A549 (cell line): ENCODE measurements around the gene ABCA13. TPM values are rescaled to one million over a fixed set of nuclear protein-coding genes. Genes with fewer than 3 reads are reported as not detected.

Experiments used
- ATAC-seq, 2 experiments: fragments of 200-7000 bp in 1 of 2; fragments of >200 bp in 1 of 2; cut with Nextera tagmentation in 1 of 2; cut with Tn5 transposase in 1 of 2; 3 replicates each; pipeline versions ENCODE4 v1.8.0 to v1.9.1; 2018 to 2020; ENCODE audit warnings: mild to moderate bottlenecking in 1 of 2, moderate library complexity in 1 of 2
- CTCF ChIA-PET: fragments of 300-600 bp; sonication (Branson Sonifier 250); formaldehyde crosslinking; extraction: SDS; loops from one replicate; lab custom pipeline; 2021; ENCODE audit warnings: antibody characterized with exemption, inconsistent platforms; lab: Yijun Ruan, JAX
- POLR2A ChIA-PET: fragments of 350-600 bp; formaldehyde crosslinking; extraction: SDS; loops from one replicate; lab custom pipeline; 2021; ENCODE audit warnings: antibody characterized with exemption, inconsistent platforms; lab: Yijun Ruan, JAX
- DNase-seq, 2 experiments: peaks; one replicate each; pipeline versions ENCODE4 v3.0.0 to v3.0.0-alpha.2; 2011 to 2016; ENCODE audit warnings: low read depth in 1 of 2, low spot score in 1 of 2
- FAIRE-seq: peaks from 2 replicates; lab custom pipeline; 2011; peaks lifted over from hg19 to GRCh38; lab: Jason Lieb, UNC
- H3K27ac ChIP-seq, 2 experiments: fragments of >200 bp; sonication (Bioruptor Twin); formaldehyde crosslinking; 3 replicates each; pipeline ENCODE4 v1.5.1; 2016 to 2017
- H3K4me1 ChIP-seq: fragments of >200 bp; sonication (Bioruptor Twin); formaldehyde crosslinking; 3 replicates; pipeline ENCODE4 v1.6.1; 2016
- H3K4me2 ChIP-seq: fragments of >200 bp; sonication (Bioruptor Twin); formaldehyde crosslinking; 3 replicates; pipeline ENCODE4 v1.6.1; 2016
- H3K4me3 ChIP-seq: fragments of >200 bp; sonication (Bioruptor Twin); formaldehyde crosslinking; 3 replicates; pipeline ENCODE4 v1.5.1; 2016
- H3K9me3 ChIP-seq: fragments of >200 bp; sonication (Bioruptor Twin); formaldehyde crosslinking; 3 replicates; pipeline ENCODE4 v1.6.1; 2016
- BHLHE40 ChIP-seq: IDR thresholded peaks from 2 replicates; pipeline ENCODE4 v1.6.1; 2012; ENCODE audit warnings: low read depth, low read length, inconsistent platforms
- CBX2 ChIP-seq: fragments of 200-600 bp; sonication (generic); IDR thresholded peaks from 2 replicates; pipeline ENCODE4 v1.6.1; 2016; ENCODE audit warnings: low read depth, mild to moderate bottlenecking, borderline replicate concordance
- CBX8 ChIP-seq: fragments of 200-600 bp; sonication (generic); IDR thresholded peaks from 2 replicates; pipeline ENCODE4 v1.6.1; 2016
- CEBPB ChIP-seq, 2 experiments: fragments of >200 bp in 1 of 2; sonication (Bioruptor Twin) in 1 of 2; formaldehyde crosslinking in 1 of 2; IDR thresholded peaks; 2 replicates each; pipeline ENCODE4 v1.6.1; 2012 to 2016
- CHD4 ChIP-seq: fragments of 200-600 bp; sonication (generic); IDR thresholded peaks from 2 replicates; pipeline ENCODE4 v1.6.1; 2016; ENCODE audit warnings: antibody characterized with exemption, mild to moderate bottlenecking, borderline replicate concordance
- EHF ChIP-seq: fragments of 250-450 bp; sonication (Bioruptor Pico); IDR thresholded peaks from 2 replicates; pipeline ENCODE4 v1.5.0; 2020; ENCODE audit warnings: mild to moderate bottlenecking
- EHMT2 ChIP-seq: fragments of 200-600 bp; sonication (generic); IDR thresholded peaks from 2 replicates; pipeline ENCODE4 v1.6.1; 2016; ENCODE audit warnings: antibody characterized with exemption, low read depth, mild to moderate bottlenecking, moderate library complexity
- EP300 ChIP-seq, 2 experiments: fragments of >200 bp; sonication (Bioruptor Twin); formaldehyde crosslinking; IDR thresholded peaks; 2 replicates in 1 of 2; 3 replicates in 1 of 2; pipeline ENCODE4 v1.6.1; 2016 to 2017
- FOXS1 ChIP-seq: fragments of 250-450 bp; sonication (Bioruptor Pico); IDR thresholded peaks from 2 replicates; pipeline ENCODE4 v1.5.0; 2020; ENCODE audit warnings: mild to moderate bottlenecking, moderate library complexity
- HDAC2 ChIP-seq: fragments of 200-600 bp; sonication (generic); IDR thresholded peaks from 2 replicates; pipeline ENCODE4 v1.6.1; 2016
- HOXA7 ChIP-seq: fragments of 250-450 bp; sonication (Bioruptor Pico); IDR thresholded peaks from 2 replicates; pipeline ENCODE4 v1.5.0; 2020; ENCODE audit warnings: mild to moderate bottlenecking, moderate library complexity
- JUNB ChIP-seq: fragments of >200 bp; sonication (Bioruptor Twin); formaldehyde crosslinking; IDR thresholded peaks from 2 replicates; pipeline ENCODE4 v1.6.1; 2016
- KDM5A ChIP-seq: fragments of 200-600 bp; sonication (generic); IDR thresholded peaks from 2 replicates; pipeline ENCODE4 v1.6.1; 2016; ENCODE audit warnings: antibody characterized with exemption, mild to moderate bottlenecking
- NFE2L2 ChIP-seq: fragments of 150-350 bp; conservative IDR thresholded peaks from 2 replicates; pipeline ENCODE4 v1.6.1; 2014; ENCODE audit warnings: low read length
- NPAS2 ChIP-seq: fragments of 250-450 bp; sonication (Bioruptor Pico); IDR thresholded peaks from 2 replicates; pipeline ENCODE4 v1.8.0; 2022; ENCODE audit warnings: mild to moderate bottlenecking, moderate library complexity, borderline replicate concordance
- NR3C1 ChIP-seq: fragments of >200 bp; sonication (Bioruptor Twin); formaldehyde crosslinking; IDR thresholded peaks from 3 replicates; pipeline ENCODE4 v1.6.1; 2017
- POLR2A ChIP-seq: IDR thresholded peaks from 2 replicates; pipeline ENCODE4 v1.6.1; 2012; ENCODE audit warnings: mild to moderate bottlenecking, low read length
- POLR2AphosphoS2 ChIP-seq: conservative IDR thresholded peaks from 2 replicates; pipeline ENCODE4 v1.6.1; 2012; ENCODE audit warnings: low read length, improper control_type of control experiment, inconsistent platforms
- RNF2 ChIP-seq: fragments of 200-600 bp; sonication (generic); IDR thresholded peaks from 2 replicates; pipeline ENCODE4 v1.6.1; 2016; ENCODE audit warnings: low read depth, mild to moderate bottlenecking, antibody characterized with exemption, moderate library complexity, borderline replicate concordance
- SMC3 ChIP-seq: fragments of >200 bp; sonication (Bioruptor Twin); formaldehyde crosslinking; IDR thresholded peaks from 3 replicates; pipeline ENCODE4 v1.6.1; 2018; ENCODE audit warnings: inconsistent platforms
- TFCP2L1 ChIP-seq: fragments of 250-450 bp; sonication (Bioruptor Pico); IDR thresholded peaks from 2 replicates; pipeline ENCODE4 v1.5.0; 2021; ENCODE audit warnings: mild to moderate bottlenecking
- ZFP36 ChIP-seq: fragments of 450-650 bp; IDR thresholded peaks from 2 replicates; pipeline ENCODE4 v1.6.1; 2014; ENCODE audit warnings: borderline replicate concordance; ENCODE audit not compliant: partially characterized antibody
- ZNF302 ChIP-seq: fragments of 250-450 bp; sonication (Bioruptor Pico); IDR thresholded peaks from 2 replicates; pipeline ENCODE4 v1.9.0; 2021; ENCODE audit warnings: inconsistent platforms, mild to moderate bottlenecking, moderate library complexity
- WGBS: methylation state at CpG from one replicate; pipeline ENCODE4 v1.1.6; 2017; ENCODE audit errors: missing lambda C conversion rate; 5-methylcytosine and 5-hydroxymethylcytosine counted together
- polyA plus RNA-seq, 4 experiments: library from polyadenylated mRNA; depleted of rRNA in 3 of 4; stranded (reverse); fragments of >200 nt; fragmentation: RNase III in 1 of 4; extraction: RNeasy Plus Mini Kit Qiagen cat#74134 plus additional on column Dnase treatment in 1 of 4; gene quantifications; 2 replicates in 3 of 4; 3 replicates in 1 of 4; pipeline ENCODE4 v1.2.3, GENCODE V29; 2011 to 2017
- TF ChIP-seq, protein P1 (sequence below): fragments of 450-650 bp; IDR thresholded peaks from 2 replicates; pipeline ENCODE4 v1.6.1; 2014; ENCODE audit warnings: antibody characterized with exemption
- TF ChIP-seq, protein P2 (sequence below): IDR thresholded peaks from 2 replicates; pipeline ENCODE4 v1.6.1; 2012
- TF ChIP-seq, protein P3 (sequence below): fragments of >200 bp; sonication (Bioruptor Twin); formaldehyde crosslinking; IDR thresholded peaks from 2 replicates; pipeline ENCODE4 v1.6.1; 2016
- TF ChIP-seq, protein P4 (sequence below): fragments of 150-350 bp; IDR thresholded peaks from 2 replicates; pipeline ENCODE4 v1.6.1; 2014; ENCODE audit warnings: low read depth, mild to moderate bottlenecking, low read length
- TF ChIP-seq, protein P5 (sequence below): fragments of >200 bp; sonication (Bioruptor Twin); formaldehyde crosslinking; IDR thresholded peaks from 3 replicates; pipeline ENCODE4 v1.6.1; 2016

Gene ABCA13
- polyA plus RNA-seq, 2 of the 4 experiments (the other 2 are of a cell fraction), result 0.01 TPM; not detected in 1

DNA sequence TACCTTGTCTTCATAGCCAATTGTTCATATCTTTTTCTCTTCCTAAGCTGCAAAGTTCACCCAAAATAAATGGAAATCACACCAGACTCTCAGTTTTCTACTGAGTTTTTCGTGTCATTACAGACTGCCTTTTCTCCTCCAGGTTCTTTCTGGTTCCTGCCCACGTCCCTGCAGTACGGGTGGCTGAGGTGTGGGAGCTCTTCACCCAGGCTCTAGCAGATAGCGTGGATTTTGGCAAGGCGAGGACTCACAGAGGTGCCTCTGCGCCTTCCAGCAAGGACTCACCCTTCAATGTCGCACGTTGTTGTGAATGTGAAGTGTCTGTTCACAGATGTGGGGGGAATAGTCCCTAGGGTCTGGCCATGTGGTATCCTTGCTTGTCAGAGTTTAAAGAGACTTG is 71.6 kb downstream of the ABCA13 start:
- ChIA-PET POLR2A (no interaction called here), CTCF (no interaction called here)
- Histone ChIP-seq H3K4me3 (no peak overlapping the region), H3K4me1 (no peaks in the 10 kb centered on the region), H3K4me2 (no peak overlapping the region), H3K27ac (no peak overlapping the region), H3K9me3 (no peaks in the 10 kb centered on the region)
- DNase-seq (no peak), ATAC-seq (no peak), FAIRE-seq (no peak)
- 25% methylated on average over 8 of the region's 8 CpGs for WGBS
- TF ChIP-seq POLR2AphosphoS2 (no peak), TFCP2L1 (CRISPR knock-in tag) (no peak), EHMT2 (no peak), HDAC2 (no peak), ZNF302 (CRISPR knock-in tag) (no peak), NPAS2 (no peak), EP300 (IDR thresholded peaks at IDR 0.05) (no peak), HOXA7 (CRISPR knock-in tag) (no peak), RNF2 (no peak), ZFP36 (no peak), KDM5A (no peak), POLR2A (no peak), CBX2 (no peak), NFE2L2 (no peak), JUNB (no peak), CBX8 (no peak)
- TF ChIP-seq, protein P1, sequence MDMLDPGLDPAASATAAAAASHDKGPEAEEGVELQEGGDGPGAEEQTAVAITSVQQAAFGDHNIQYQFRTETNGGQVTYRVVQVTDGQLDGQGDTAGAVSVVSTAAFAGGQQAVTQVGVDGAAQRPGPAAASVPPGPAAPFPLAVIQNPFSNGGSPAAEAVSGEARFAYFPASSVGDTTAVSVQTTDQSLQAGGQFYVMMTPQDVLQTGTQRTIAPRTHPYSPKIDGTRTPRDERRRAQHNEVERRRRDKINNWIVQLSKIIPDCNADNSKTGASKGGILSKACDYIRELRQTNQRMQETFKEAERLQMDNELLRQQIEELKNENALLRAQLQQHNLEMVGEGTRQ, result no peak
- TF ChIP-seq, protein P2, sequence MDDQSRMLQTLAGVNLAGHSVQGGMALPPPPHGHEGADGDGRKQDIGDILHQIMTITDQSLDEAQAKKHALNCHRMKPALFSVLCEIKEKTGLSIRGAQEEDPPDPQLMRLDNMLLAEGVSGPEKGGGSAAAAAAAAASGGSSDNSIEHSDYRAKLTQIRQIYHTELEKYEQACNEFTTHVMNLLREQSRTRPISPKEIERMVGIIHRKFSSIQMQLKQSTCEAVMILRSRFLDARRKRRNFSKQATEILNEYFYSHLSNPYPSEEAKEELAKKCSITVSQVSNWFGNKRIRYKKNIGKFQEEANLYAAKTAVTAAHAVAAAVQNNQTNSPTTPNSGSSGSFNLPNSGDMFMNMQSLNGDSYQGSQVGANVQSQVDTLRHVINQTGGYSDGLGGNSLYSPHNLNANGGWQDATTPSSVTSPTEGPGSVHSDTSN, result no peak

DNA sequence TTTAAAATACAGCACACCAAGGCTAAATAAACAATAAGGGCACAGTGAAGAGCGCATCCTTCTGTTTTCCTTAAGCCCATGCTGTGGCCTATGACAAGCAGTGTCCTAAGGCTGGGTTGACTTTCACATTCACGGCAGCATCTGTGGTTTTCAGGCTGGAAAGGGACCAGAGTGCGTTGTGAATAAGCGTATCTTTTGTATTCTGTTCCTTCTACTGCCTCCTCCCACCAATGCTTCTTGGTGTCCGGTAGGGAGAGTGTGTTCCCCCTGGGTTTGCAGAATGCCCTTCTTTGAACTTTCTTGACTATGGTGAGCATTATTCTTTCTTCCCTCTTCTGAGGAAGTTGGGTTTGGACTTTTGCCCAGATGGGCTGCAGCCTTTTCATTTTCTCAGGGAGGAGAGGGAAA is 73.6 kb downstream of the ABCA13 start:
- no peak for FAIRE-seq
- Histone ChIP-seq H3K4me3 (no peak overlapping the region), H3K4me1 (no peaks in the 10 kb centered on the region), H3K9me3 (no peaks in the 10 kb centered on the region), H3K27ac (no peak overlapping the region), H3K4me2 (no peak overlapping the region)
- ATAC-seq, result no peak
- ChIA-PET CTCF (interaction anchor here (1.1 kb wide), 1 partner anchor 54 kb away, joined by 5 read pairs; no protein-coding TSS in a partner anchor), POLR2A (no interaction called here)
- DNase-seq, result no peak
- WGBS, result 40% methylated on average over 5 of the region's 5 CpGs
- TF ChIP-seq FOXS1 (CRISPR knock-in tag) (no peak), CEBPB (IDR thresholded peaks at IDR 0.05) (no peak), POLR2AphosphoS2 (no peak), EHMT2 (no peak)
- TF ChIP-seq, protein P3, sequence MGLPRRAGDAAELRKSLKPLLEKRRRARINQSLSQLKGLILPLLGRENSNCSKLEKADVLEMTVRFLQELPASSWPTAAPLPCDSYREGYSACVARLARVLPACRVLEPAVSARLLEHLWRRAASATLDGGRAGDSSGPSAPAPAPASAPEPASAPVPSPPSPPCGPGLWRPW, result no peak

DNA sequence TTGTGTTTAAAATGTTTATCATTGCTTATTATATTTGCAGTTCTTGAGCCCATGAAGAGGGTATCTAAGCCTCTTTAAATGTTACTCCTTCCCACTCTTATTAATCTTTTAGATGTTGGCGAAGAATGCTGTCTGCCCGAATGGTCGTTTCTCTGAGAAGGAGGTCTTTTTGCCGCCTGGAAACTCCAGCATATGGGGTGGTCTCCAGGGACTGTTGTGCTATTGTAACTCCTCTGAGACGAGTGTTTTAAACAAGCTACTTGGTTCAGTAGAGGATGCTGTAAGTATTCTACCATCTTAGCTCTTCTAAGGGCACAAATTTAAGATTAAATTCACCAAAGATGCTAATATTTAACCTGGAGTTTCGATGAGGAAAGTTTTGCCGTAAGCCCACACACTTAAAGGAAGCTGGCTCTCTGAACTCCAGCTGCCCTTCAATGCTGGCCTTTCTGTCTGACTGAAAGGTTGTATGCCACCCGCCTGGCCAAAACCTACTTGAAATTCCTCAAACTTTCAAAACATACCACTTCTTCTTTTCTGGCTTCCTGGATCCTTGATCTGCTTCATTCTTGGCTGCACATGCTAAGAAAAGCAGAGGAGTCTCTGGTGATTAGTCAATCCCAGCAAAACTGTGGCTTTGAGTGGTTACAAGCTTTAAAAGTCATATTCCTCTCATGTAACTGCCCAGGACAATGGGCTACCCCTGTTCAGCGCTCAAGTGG is 74.7 kb downstream of the ABCA13 start:
- ATAC-seq (no peak), FAIRE-seq (no peak), DNase-seq (no peak)
- Histone ChIP-seq H3K4me3 (no peak overlapping the region), H3K4me1 (no peaks in the 10 kb centered on the region), H3K4me2 (no peak overlapping the region), H3K9me3 (no peaks in the 10 kb centered on the region), H3K27ac (no peak overlapping the region)
- TF ChIP-seq, protein P4, sequence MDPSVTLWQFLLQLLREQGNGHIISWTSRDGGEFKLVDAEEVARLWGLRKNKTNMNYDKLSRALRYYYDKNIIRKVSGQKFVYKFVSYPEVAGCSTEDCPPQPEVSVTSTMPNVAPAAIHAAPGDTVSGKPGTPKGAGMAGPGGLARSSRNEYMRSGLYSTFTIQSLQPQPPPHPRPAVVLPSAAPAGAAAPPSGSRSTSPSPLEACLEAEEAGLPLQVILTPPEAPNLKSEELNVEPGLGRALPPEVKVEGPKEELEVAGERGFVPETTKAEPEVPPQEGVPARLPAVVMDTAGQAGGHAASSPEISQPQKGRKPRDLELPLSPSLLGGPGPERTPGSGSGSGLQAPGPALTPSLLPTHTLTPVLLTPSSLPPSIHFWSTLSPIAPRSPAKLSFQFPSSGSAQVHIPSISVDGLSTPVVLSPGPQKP, result no peak
- TF ChIP-seq CHD4 (no peak), BHLHE40 (no peak), POLR2A (no peak), NR3C1 (no peak), ZNF302 (CRISPR knock-in tag) (no peak), TFCP2L1 (CRISPR knock-in tag) (no peak), NPAS2 (no peak), SMC3 (no peak), EHF (CRISPR knock-in tag) (no peak)
- TF ChIP-seq, protein P5, sequence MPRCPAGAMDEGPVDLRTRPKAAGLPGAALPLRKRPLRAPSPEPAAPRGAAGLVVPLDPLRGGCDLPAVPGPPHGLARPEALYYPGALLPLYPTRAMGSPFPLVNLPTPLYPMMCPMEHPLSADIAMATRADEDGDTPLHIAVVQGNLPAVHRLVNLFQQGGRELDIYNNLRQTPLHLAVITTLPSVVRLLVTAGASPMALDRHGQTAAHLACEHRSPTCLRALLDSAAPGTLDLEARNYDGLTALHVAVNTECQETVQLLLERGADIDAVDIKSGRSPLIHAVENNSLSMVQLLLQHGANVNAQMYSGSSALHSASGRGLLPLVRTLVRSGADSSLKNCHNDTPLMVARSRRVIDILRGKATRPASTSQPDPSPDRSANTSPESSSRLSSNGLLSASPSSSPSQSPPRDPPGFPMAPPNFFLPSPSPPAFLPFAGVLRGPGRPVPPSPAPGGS, result no peak
- ChIA-PET POLR2A (no interaction called here), CTCF (no interaction called here)
- 7% methylated on average over 9 of the region's 9 CpGs for WGBS
